HG03025 (cell line): Measurements from ENCODE around the gene ME3.
"Not testable (repeated sequence)": the region's sequence is repeated elsewhere in the genome, so short reads cannot be mapped to it uniquely, and the experiment has no call there.

ENCODE experiments used
- ATAC-seq: cut with Tn5 transposase; IDR thresholded peaks from one replicate; pipeline ENCODE4 v1.9.1; 2021; ENCODE audit warnings: mild to moderate bottlenecking, moderate library complexity; ENCODE audit not compliant: unreplicated experiment, low FRiP score

ME3 gene

GRCh38 chr11:86668929-86669328 is 3.5 kb downstream of the ME3 start:
- ATAC-seq, result no peak

- no peak for ATAC-seq
These were observed 6.2 kb downstream of the ME3 start for GRCh38 chr11:86666193-86666592.

- no peak for ATAC-seq
These were observed 7.5 kb downstream of the ME3 start for GRCh38 chr11:86664930-86665329.

- ATAC-seq, result no peak
These were observed 8.7 kb downstream of the ME3 start for GRCh38 chr11:86663761-86664160.

GRCh38 chr11:86663291-86663690 is 9.1 kb downstream of the ME3 start:
- ATAC-seq, result no peak

GRCh38 chr11:86660736-86661135 is 11.7 kb downstream of the ME3 start:
- no peak for ATAC-seq

GRCh38 chr11:86660088-86660487 is 12.3 kb downstream of the ME3 start:
- ATAC-seq, result no peak

- ATAC-seq, result no peak
These were observed 13.9 kb downstream of the ME3 start for GRCh38 chr11:86658534-86658933.

- ATAC-seq, result not testable (repeated sequence)
These were observed 27.2 kb downstream of the ME3 start for GRCh38 chr11:86645212-86645611.

- ATAC-seq, result no peak
These were observed 28.1 kb downstream of the ME3 start for GRCh38 chr11:86644291-86644690.

GRCh38 chr11:86641537-86642261 is 30.7 kb downstream of the ME3 start:
- no peak for ATAC-seq

GRCh38 chr11:86639137-86639536 is 33.3 kb downstream of the ME3 start:
- no peak for ATAC-seq

- ATAC-seq, result no peak
These were observed 33.7 kb downstream of the ME3 start for GRCh38 chr11:86638673-86639072.

- ATAC-seq, result no peak
These were observed 34.4 kb downstream of the ME3 start for GRCh38 chr11:86637988-86638387.

- no peak for ATAC-seq
These were observed 36.1 kb downstream of the ME3 start for GRCh38 chr11:86636275-86636674.

GRCh38 chr11:86632499-86633269 is 39.7 kb downstream of the ME3 start:
- no peak for ATAC-seq

- ATAC-seq, result no peak
These were observed 42.0 kb downstream of the ME3 start for GRCh38 chr11:86630229-86630981.

GRCh38 chr11:86629045-86629706 is 43.2 kb downstream of the ME3 start:
- no peak for ATAC-seq

- ATAC-seq, result no peak
These were observed 44.5 kb downstream of the ME3 start for GRCh38 chr11:86627776-86628455.

- peak; percentile 12 for ATAC-seq
These were observed 46.4 kb downstream of the ME3 start for GRCh38 chr11:86625981-86626380.
